IMR-90 (cell line): ENCODE results near the gene VIT. TPM values are rescaled to one million over a fixed set of nuclear protein-coding genes. Genes with fewer than 3 reads are reported as not detected.

Experiments used
- ATAC-seq: fragments of 200-7000 bp; cut with Tn5 transposase; 2 replicates; pipeline ENCODE4 v1.9.1; 2020; ENCODE audit warnings: low read depth, mild to moderate bottlenecking, moderate library complexity
- BruUV-seq: library from RNA; stranded (reverse); fragments of 400-500 nt; replicated peaks from 2 replicates; lab custom pipeline; 2021; lab: Mats Ljungman, UMichigan
- CTCF ChIA-PET: fragments of 300-600 bp; formaldehyde crosslinking; extraction: SDS; loops from one replicate; lab custom pipeline; 2021; ENCODE audit warnings: antibody characterized with exemption; lab: Yijun Ruan, JAX
- POLR2A ChIA-PET: fragments of 300-600 bp; sonication (Branson Sonifier 250); formaldehyde crosslinking; loops from one replicate; lab custom pipeline; 2022; ENCODE audit warnings: antibody characterized with exemption; ENCODE audit not compliant: unreplicated experiment; lab: Charles Lee
- DNase-seq: peaks from one replicate; pipeline ENCODE4 v3.0.0; 2013
- H2AFZ ChIP-seq: replicated peaks from 2 replicates; pipeline ENCODE3; 2013; ENCODE audit warnings: low read length, mild to moderate bottlenecking; ENCODE audit not compliant: poor library complexity
- H2AK5ac ChIP-seq: 2 replicates; pipeline ENCODE4 v1.6.1; 2013; ENCODE audit warnings: low read depth, low read length, inconsistent platforms
- H2AK9ac ChIP-seq: replicated peaks from 2 replicates; pipeline ENCODE3; 2013; ENCODE audit warnings: mild to moderate bottlenecking, low read depth, low read length, moderate library complexity; ENCODE audit not compliant: poor library complexity
- H2BK120ac ChIP-seq: 2 replicates; pipeline ENCODE4 v1.6.1; 2013; ENCODE audit warnings: low read depth, low read length, inconsistent platforms
- H2BK15ac ChIP-seq: 3 replicates; pipeline ENCODE4 v1.6.1; 2013; ENCODE audit warnings: low read depth, low read length, inconsistent platforms
- H2BK20ac ChIP-seq: 2 replicates; pipeline ENCODE4 v1.6.1; 2013; ENCODE audit warnings: low read depth, mild to moderate bottlenecking, inconsistent platforms, low read length, moderate library complexity
- H2BK5ac ChIP-seq: 2 replicates; pipeline ENCODE4 v1.6.1; 2013; ENCODE audit warnings: mild to moderate bottlenecking, low read depth, low read length, inconsistent platforms; ENCODE audit not compliant: poor library complexity, severe bottlenecking
- H3K14ac ChIP-seq: replicated peaks from 2 replicates; pipeline ENCODE4 v1.6.1; 2013; ENCODE audit warnings: low read depth, low read length, inconsistent platforms
- H3K18ac ChIP-seq: 2 replicates; pipeline ENCODE4 v1.6.1; 2013; ENCODE audit warnings: low read depth, low read length, control low read depth
- H3K23ac ChIP-seq: 2 replicates; pipeline ENCODE4 v1.6.1; 2013; ENCODE audit warnings: low read depth, low read length, inconsistent platforms
- H3K27ac ChIP-seq: 2 replicates; pipeline ENCODE4 v1.5.1; 2013; ENCODE audit warnings: mild to moderate bottlenecking, control low read depth, low read length; ENCODE audit not compliant: insufficient read depth
- H3K27me3 ChIP-seq: 2 replicates; pipeline ENCODE4 v1.6.1; 2013; ENCODE audit warnings: low read length; ENCODE audit not compliant: control insufficient read depth, insufficient read depth
- H3K36me3 ChIP-seq: 2 replicates; pipeline ENCODE4 v1.6.1; 2013; ENCODE audit warnings: low read length, mixed read lengths; ENCODE audit not compliant: control insufficient read depth, insufficient read depth
- H3K4ac ChIP-seq: 2 replicates; pipeline ENCODE4 v1.6.1; 2013; ENCODE audit warnings: low read depth, low read length, inconsistent platforms
- H3K4me1 ChIP-seq: 2 replicates; pipeline ENCODE4 v1.6.1; 2013; ENCODE audit warnings: low read length, mixed read lengths; ENCODE audit not compliant: control insufficient read depth, insufficient read depth
- H3K4me2 ChIP-seq: 2 replicates; pipeline ENCODE4 v1.6.1; 2013; ENCODE audit warnings: low read depth, mild to moderate bottlenecking, control low read depth, low read length, moderate library complexity
- H3K4me3 ChIP-seq: 2 replicates; pipeline ENCODE4 v1.5.1; 2013; ENCODE audit warnings: low read depth, mild to moderate bottlenecking, control low read depth, low read length, moderate library complexity; ENCODE audit not compliant: insufficient read depth
- H3K56ac ChIP-seq: 2 replicates; pipeline ENCODE4 v1.6.1; 2013; ENCODE audit warnings: low read length, inconsistent platforms; ENCODE audit not compliant: insufficient read depth; ENCODE audit errors: extremely low read depth
- H3K79me1 ChIP-seq, 2 experiments: 2 replicates each; pipeline ENCODE4 v1.6.1; 2013; ENCODE audit warnings: low read length in 2 of 2, inconsistent platforms in 1 of 2, low read depth in 1 of 2
- H3K9ac ChIP-seq: 2 replicates; pipeline ENCODE4 v1.6.1; 2013; ENCODE audit warnings: low read depth, low read length, control low read depth
- H3K9me1 ChIP-seq: 2 replicates; pipeline ENCODE4 v1.6.1; 2013; ENCODE audit warnings: low read length, inconsistent platforms; ENCODE audit not compliant: insufficient read depth
- H3K9me3 ChIP-seq: 2 replicates; pipeline ENCODE4 v1.6.1; 2013; ENCODE audit warnings: low read length; ENCODE audit not compliant: control insufficient read depth, insufficient read depth
- H4K20me1 ChIP-seq: 2 replicates; pipeline ENCODE4 v1.6.1; 2013; ENCODE audit warnings: low read length, inconsistent platforms; ENCODE audit not compliant: insufficient read depth
- H4K5ac ChIP-seq: 2 replicates; pipeline ENCODE4 v1.6.1; 2013; ENCODE audit warnings: mild to moderate bottlenecking, low read depth, low read length, control low read depth
- H4K8ac ChIP-seq, 2 experiments: 2 replicates each; pipeline ENCODE4 v1.6.1; 2013; ENCODE audit warnings: low read depth in 2 of 2, low read length in 2 of 2, control low read depth in 1 of 2, inconsistent platforms in 1 of 2
- H4K91ac ChIP-seq: 2 replicates; pipeline ENCODE4 v1.6.1; 2013; ENCODE audit warnings: low read depth, low read length, inconsistent platforms; ENCODE audit not compliant: insufficient read depth
- CHD1 ChIP-seq: IDR thresholded peaks from 2 replicates; pipeline ENCODE4 v1.6.1; 2012; ENCODE audit warnings: low read depth, low read length, improper control_type of control experiment
- CTCF ChIP-seq: conservative IDR thresholded peaks from 2 replicates; pipeline ENCODE4 v1.5.1; 2012; ENCODE audit warnings: mild to moderate bottlenecking, low read depth, low read length, improper control_type of control experiment
- FOS ChIP-seq: fragments of 150-350 bp; IDR thresholded peaks from 2 replicates; pipeline ENCODE4 v1.6.1; 2016; ENCODE audit warnings: low read depth, low read length
- MXI1 ChIP-seq: IDR thresholded peaks from 2 replicates; pipeline ENCODE4 v1.6.1; 2012; ENCODE audit warnings: low read depth, mild to moderate bottlenecking, low read length, moderate library complexity, borderline replicate concordance
- RAD21 ChIP-seq: IDR thresholded peaks from 2 replicates; pipeline ENCODE4 v1.6.1; 2012; ENCODE audit warnings: low read length, improper control_type of control experiment
- RCOR1 ChIP-seq: IDR thresholded peaks from 2 replicates; pipeline ENCODE4 v1.6.1; 2012; ENCODE audit warnings: mild to moderate bottlenecking, low read length, improper control_type of control experiment; ENCODE audit not compliant: insufficient replicate concordance
- RFX5 ChIP-seq: IDR thresholded peaks from 2 replicates; pipeline ENCODE4 v1.8.0; 2012; ENCODE audit warnings: low read depth, mild to moderate bottlenecking, low read length, moderate library complexity
- USF2 ChIP-seq: fragments of 150-350 bp; IDR thresholded peaks from 2 replicates; pipeline ENCODE4 v1.6.1; 2017; ENCODE audit warnings: mild to moderate bottlenecking, antibody characterized with exemption, low read length, low read depth
- WGBS, 2 experiments: methylation state at CpG; one replicate each; pipeline versions ENCODE4 v1.1.5 to v1.1.7; 2013; ENCODE audit warnings: missing lambda C conversion rate in 2 of 2; ENCODE audit not compliant: insufficient read length in 1 of 2; ENCODE audit errors: extremely low coverage in 2 of 2; 5-methylcytosine and 5-hydroxymethylcytosine counted together
- dilution Hi-C: fragments of 300-500 bp; cut with HindIII; formaldehyde crosslinking; loops from one replicate; pipeline ENCODE4 v1.14.3; 2018; ENCODE audit warnings: low sequenced_read_pairs; ENCODE audit not compliant: unreplicated experiment
- in situ Hi-C: fragments of 300-500 bp; cut with MboI; formaldehyde crosslinking; loops from 3 replicates; pipeline ENCODE4 v1.14.3; 2019; ENCODE audit warnings: low sequenced_read_pairs, inconsistent platforms, mixed read lengths
- intact Hi-C: fragments of 100-400 bp; cut with micrococcal nuclease; formaldehyde crosslinking; loops from 2 replicates; pipeline ENCODE4 v1.10.0; 2022
- polyA plus RNA-seq, 3 experiments: library from polyadenylated mRNA; depleted of rRNA; stranded (reverse); fragments of >200 nt; gene quantifications; 2 replicates each; pipeline ENCODE4 v1.2.3, GENCODE V29; 2012; ENCODE audit warnings: low replicate concordance in 1 of 3
- total RNA-seq: library from RNA; depleted of rRNA; stranded (reverse); fragments of >200 nt; gene quantifications from 2 replicates; pipeline ENCODE4 v1.2.3, GENCODE V29; 2012

Gene VIT
- total and polyA plus RNA-seq, 2 of the 4 experiments (the other 2 are of a cell fraction): under 0.01 TPM; not detected in 1

- intact Hi-C loops: no loop called here
- in situ Hi-C loops: no loop called here
Observed at GRCh38 chr2:36839976-36840617, 143.6 kb downstream of the VIT start.

More at GRCh38 chr2:36839976-36840617, 143.6 kb downstream of the VIT start:
- Histone ChIP-seq H3K9ac (no peak overlapping the region), H3K79me1 (no peaks in the 10 kb centered on the region), H3K4me2 (no peak overlapping the region), H2BK5ac (no peak overlapping the region), H3K27me3 (no peaks in the 10 kb centered on the region), H4K8ac (no peak overlapping the region), H2AK9ac (no peak overlapping the region), H2AFZ (no peak overlapping the region), H4K20me1 (no peaks in the 10 kb centered on the region), H3K18ac (no peak overlapping the region), H3K9me1 (no peaks in the 10 kb centered on the region), H3K14ac (no peak overlapping the region), H2BK20ac (no peak overlapping the region), H3K4me1 (no peaks in the 10 kb centered on the region), H3K23ac (no peak overlapping the region), H3K4ac (no peak overlapping the region), H4K91ac (no peak overlapping the region), H3K4me3 (no peak overlapping the region), H3K9me3 (no peaks in the 10 kb centered on the region), H2AK5ac (no peak overlapping the region), H3K27ac (no peak overlapping the region), H4K5ac (no peak overlapping the region), H3K56ac (no peak overlapping the region), H3K36me3 (no peaks in the 10 kb centered on the region), H2BK15ac (no peak overlapping the region), H2BK120ac (no peak overlapping the region)
- TF ChIP-seq CHD1 (no peak), CTCF (no peak), MXI1 (no peak), RFX5 (no peak), RCOR1 (no peak), RAD21 (no peak), USF2 (no peak), FOS (no peak)
- no CpG with 5 or more reads among the region's 4 CpGs for WGBS, 2 experiments
- BruUV-seq: no TSS peak
- ChIA-PET CTCF (no interaction called here), POLR2A (interaction anchor here (0.6 kb wide), 1 partner anchor 24 kb away, joined by 4 read pairs; no protein-coding TSS in a partner anchor)
- no peak for DNase-seq
- ATAC-seq: no peak
- dilution Hi-C loops: no loop called here
